Natural killer cell (primary cell): Measurements from ENCODE around the gene IL1RN. TPM values are rescaled to one million over a fixed set of nuclear protein-coding genes. Genes with fewer than 3 reads are reported as not detected.

Experiments
- ATAC-seq, 3 donors: fragments of 150-1000 bp in 2 of 3; fragments of 200-7000 bp in 1 of 3; cut with Tn5 transposase; 1 replicate in 1 of 3; 2 replicates in 2 of 3; pipeline ENCODE4 v1.10.0; 2021; ENCODE audit warnings: mild to moderate bottlenecking in 2 of 3, moderate library complexity in 2 of 3
- DNase-seq, 2 donors: peaks; one replicate each; pipeline versions ENCODE4 v3.0.0 to v3.0.0-alpha.2; 2013 to 2021; ENCODE audit warnings: mixed read lengths in 1 of 2
- H3K27ac ChIP-seq: one replicate; pipeline ENCODE4 v1.5.1; 2013; ENCODE audit warnings: mild to moderate bottlenecking, low read length
- H3K27me3 ChIP-seq: one replicate; pipeline ENCODE4 v1.6.1; 2013; ENCODE audit warnings: low read length; ENCODE audit not compliant: control insufficient read depth, insufficient read depth
- H3K36me3 ChIP-seq: one replicate; pipeline ENCODE4 v1.6.1; 2013; ENCODE audit warnings: low read length; ENCODE audit not compliant: control insufficient read depth, insufficient read depth
- H3K4me1 ChIP-seq: one replicate; pipeline ENCODE4 v1.6.1; 2013; ENCODE audit warnings: low read length; ENCODE audit not compliant: control insufficient read depth, insufficient read depth
- H3K4me3 ChIP-seq: one replicate; pipeline ENCODE4 v1.5.1; 2013; ENCODE audit warnings: low read length
- H3K9me3 ChIP-seq: one replicate; pipeline ENCODE4 v1.6.1; 2013; ENCODE audit warnings: low read length; ENCODE audit not compliant: control insufficient read depth, insufficient read depth
- H3K27ac Mint-ChIP-seq, 2 donors: one replicate each; pipeline ENCODE4 v1.8.0; 2022; ENCODE audit warnings: mild to moderate bottlenecking in 2 of 2, mixed read lengths in 2 of 2, moderate library complexity in 1 of 2
- H3K27me3 Mint-ChIP-seq, 2 donors: one replicate each; pipeline ENCODE4 v1.8.0; 2022; ENCODE audit warnings: low read depth in 2 of 2, mixed read lengths in 2 of 2
- H3K36me3 Mint-ChIP-seq: one replicate; pipeline ENCODE4 v1.8.0; 2022; ENCODE audit warnings: mixed read lengths
- H3K4me1 Mint-ChIP-seq, 2 donors: one replicate each; pipeline ENCODE4 v1.8.0; 2022; ENCODE audit warnings: mixed read lengths in 2 of 2
- H3K4me3 Mint-ChIP-seq: one replicate; pipeline ENCODE4 v1.8.0; 2022; ENCODE audit warnings: mild to moderate bottlenecking, moderate library complexity, mixed read lengths
- H3K9me3 Mint-ChIP-seq, 2 donors: one replicate each; pipeline ENCODE4 v1.8.0; 2022; ENCODE audit warnings: mixed read lengths in 2 of 2
- CTCF ChIP-seq: fragments of 200-600 bp; IDR thresholded peaks from one replicate; pipeline ENCODE4 v1.8.0; 2022; ENCODE audit warnings: antibody characterized with exemption
- WGBS: methylation state at CpG from one replicate; pipeline ENCODE4 v1.1.7; 2013; ENCODE audit warnings: missing lambda C conversion rate; ENCODE audit not compliant: insufficient coverage; 5-methylcytosine and 5-hydroxymethylcytosine counted together
- intact Hi-C: fragments of 100-400 bp; cut with micrococcal nuclease; formaldehyde crosslinking; loops from one replicate; pipeline ENCODE4 v1.14.2; 2022
- total RNA-seq, 4 donors: library from RNA; stranded (reverse); fragments of 120-200 nt in 1 of 4; gene quantifications; one replicate each; pipeline versions ENCODE4 v1.2.3 to v1.2.4, GENCODE V29; 2013 to 2022

Gene IL1RN
- total RNA-seq, 3 donors from 2014 or later (not counting 1 experiment from before 2014, with no cell fraction given): 0.52 to 36.6 (median 0.91) TPM

DNA sequence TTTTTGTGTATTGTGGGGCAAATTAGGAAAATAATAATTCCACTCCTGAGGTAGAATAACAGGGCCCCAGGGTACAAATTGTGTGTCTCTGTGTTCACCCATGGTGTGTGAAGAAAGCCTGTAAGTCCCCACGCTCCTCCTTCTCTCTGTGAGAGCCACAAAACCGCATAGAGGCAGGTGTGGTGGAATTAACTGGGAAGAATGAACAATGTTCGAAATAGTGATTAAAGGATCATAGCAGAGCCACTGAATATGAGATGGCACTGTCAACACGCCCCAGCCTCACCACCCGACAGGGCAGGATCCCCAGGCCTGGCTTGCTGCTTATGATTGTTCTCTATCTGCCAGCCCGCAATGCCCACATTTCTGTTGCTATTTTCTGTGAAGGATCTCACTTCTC, 14.1 kb downstream of the IL1RN start:
- Mint-ChIP-seq H3K27me3 (peaks cover 0 to 2% of the 10 kb centered on the region in 2 donors), H3K4me1 (peaks cover 11 to 12% of the 10 kb centered on the region in 2 donors), H3K36me3 (no peaks in the 10 kb centered on the region), H3K9me3 (no peaks in the 10 kb centered on the region), H3K27ac (no peak overlapping the region), H3K4me3 (no peak overlapping the region)
- ATAC-seq (no peak), DNase-seq (no peak)
- Histone ChIP-seq H3K4me1 (peaks cover 6% of the 10 kb centered on the region), H3K9me3 (no peaks in the 10 kb centered on the region), H3K27ac (no peak overlapping the region), H3K36me3 (no peaks in the 10 kb centered on the region), H3K27me3 (no peaks in the 10 kb centered on the region), H3K4me3 (no peak overlapping the region)
- no peak for TF ChIP-seq CTCF
- WGBS: 90% methylated on average over 6 of the region's 6 CpGs
- intact Hi-C loops: no loop called here

GRCh38 chr2:113142290-113142689, 14.9 kb downstream of the IL1RN start:
- H3K27me3 Mint-ChIP-seq: no peaks in the 10 kb centered on the region
- DNase-seq: no peak
- no peaks in the 10 kb centered on the region for H3K9me3 Mint-ChIP-seq
- WGBS: 82% methylated on average over 1 of the region's 2 CpGs
- H3K36me3 ChIP-seq: no peaks in the 10 kb centered on the region
- H3K4me1 Mint-ChIP-seq: peaks cover 6 to 12% of the 10 kb centered on the region in 2 donors
- peaks cover 6% of the 10 kb centered on the region for H3K4me1 ChIP-seq
- no peak for ATAC-seq
- intact Hi-C loops: no loop called here
- no peak overlapping the region for H3K27ac Mint-ChIP-seq
- H3K9me3 ChIP-seq: no peaks in the 10 kb centered on the region
- H3K36me3 Mint-ChIP-seq: no peaks in the 10 kb centered on the region
- H3K27ac ChIP-seq: no peak overlapping the region
- H3K4me3 Mint-ChIP-seq: no peak overlapping the region
- H3K27me3 ChIP-seq: no peaks in the 10 kb centered on the region
- no peak overlapping the region for H3K4me3 ChIP-seq
- no peak for TF ChIP-seq CTCF

GRCh38 chr2:113144259-113144658, 16.9 kb downstream of the IL1RN start:
- no peak overlapping the region for H3K27ac Mint-ChIP-seq
- WGBS: 81% methylated on average over 3 of the region's 4 CpGs

More at GRCh38 chr2:113144259-113144658, 16.9 kb downstream of the IL1RN start:
- intact Hi-C loops: no loop called here
- no peak overlapping the region for H3K27ac ChIP-seq
- no peak overlapping the region for H3K4me3 ChIP-seq
- no peaks in the 10 kb centered on the region for H3K36me3 ChIP-seq
- no peaks in the 10 kb centered on the region for H3K9me3 Mint-ChIP-seq
- no peak overlapping the region for H3K4me3 Mint-ChIP-seq
- H3K9me3 ChIP-seq: no peaks in the 10 kb centered on the region
- ATAC-seq (no peak), DNase-seq (no peak)
- H3K36me3 Mint-ChIP-seq: no peaks in the 10 kb centered on the region
- H3K27me3 Mint-ChIP-seq: no peaks in the 10 kb centered on the region
- no peaks in the 10 kb centered on the region for H3K4me1 Mint-ChIP-seq
- no peak for TF ChIP-seq CTCF
- no peaks in the 10 kb centered on the region for H3K27me3 ChIP-seq
- H3K4me1 ChIP-seq: no peaks in the 10 kb centered on the region
